GM18907 (cell line): ENCODE measurements around the gene UBP1.

ENCODE experiments used
- ATAC-seq: cut with Tn5 transposase; IDR thresholded peaks from one replicate; pipeline ENCODE4 v1.9.1; 2021; ENCODE audit warnings: mild to moderate bottlenecking, moderate library complexity; ENCODE audit not compliant: unreplicated experiment

UBP1 gene

DNA sequence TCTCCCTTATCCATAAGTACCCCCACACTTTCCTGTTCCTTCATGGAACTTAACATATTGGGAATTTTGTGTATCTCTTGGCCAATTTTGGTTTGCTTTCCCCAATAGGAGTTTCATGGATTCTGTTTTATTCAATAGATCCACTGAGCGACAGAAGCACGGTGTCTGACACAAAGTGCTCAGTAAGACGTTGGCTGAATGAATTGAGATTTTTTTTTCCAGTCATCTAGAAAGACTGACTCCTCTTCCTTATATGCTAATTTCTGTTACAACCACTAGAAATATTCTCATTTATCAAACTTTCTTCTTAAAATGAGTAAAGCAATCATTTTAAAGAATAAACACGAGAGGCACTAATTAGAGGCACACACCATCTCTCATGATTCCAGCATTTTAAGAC lies 48.1 kb downstream of the UBP1 start:
- no peak for ATAC-seq

DNA sequence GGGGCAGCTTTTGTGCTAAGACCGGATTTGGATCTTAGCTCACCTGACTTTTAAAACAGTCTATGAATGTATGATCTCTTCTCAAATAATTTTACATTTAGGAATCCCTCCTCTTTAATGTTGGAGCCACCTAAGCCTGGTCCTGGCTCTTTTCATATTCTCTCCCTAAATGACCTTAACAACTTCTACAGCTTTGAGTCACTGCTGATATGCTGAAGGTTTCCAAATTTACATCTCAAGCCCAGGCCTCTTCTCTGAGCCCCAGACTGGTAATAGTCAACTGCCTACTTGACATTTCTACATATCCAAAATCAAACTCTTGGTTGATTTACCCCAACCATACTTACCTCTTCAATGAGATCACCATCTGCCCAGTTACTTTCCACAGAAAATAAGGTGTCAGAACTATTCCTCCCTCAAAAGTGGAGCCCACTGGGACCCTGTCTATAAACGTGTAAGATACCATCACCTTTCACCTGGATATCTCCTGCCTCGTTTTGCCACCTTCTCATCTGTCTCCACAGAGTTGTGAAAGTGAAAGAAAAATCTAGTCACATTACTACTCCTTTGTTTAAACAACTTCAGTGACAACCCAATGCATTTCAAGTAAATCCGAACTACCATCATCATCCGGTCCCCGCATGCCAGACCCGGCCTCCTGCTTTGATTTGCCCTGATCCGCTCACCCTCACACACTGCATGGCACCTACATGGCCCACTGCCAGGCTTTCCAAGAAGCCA lies 48.8 kb downstream of the UBP1 start:
- ATAC-seq: no peak

DNA sequence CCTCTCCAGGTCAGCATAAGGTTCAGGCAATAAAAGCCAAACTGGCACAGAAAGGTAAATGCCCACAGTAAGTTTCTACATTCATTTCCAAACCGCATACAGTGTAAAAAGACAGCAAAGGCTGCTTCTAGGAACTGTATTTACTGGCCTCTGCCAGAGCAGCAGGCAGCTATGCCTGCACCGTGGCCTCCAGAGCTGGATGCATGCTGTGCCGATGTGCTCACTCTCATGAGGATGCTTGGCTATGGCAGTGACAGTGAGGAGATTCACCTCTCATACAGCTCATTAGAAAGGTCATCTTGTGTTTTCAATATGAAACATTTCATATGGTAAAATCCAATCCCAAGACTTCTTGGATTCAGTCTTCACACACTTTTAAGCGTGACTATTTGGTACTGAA lies 50.3 kb downstream of the UBP1 start:
- ATAC-seq: no peak

DNA sequence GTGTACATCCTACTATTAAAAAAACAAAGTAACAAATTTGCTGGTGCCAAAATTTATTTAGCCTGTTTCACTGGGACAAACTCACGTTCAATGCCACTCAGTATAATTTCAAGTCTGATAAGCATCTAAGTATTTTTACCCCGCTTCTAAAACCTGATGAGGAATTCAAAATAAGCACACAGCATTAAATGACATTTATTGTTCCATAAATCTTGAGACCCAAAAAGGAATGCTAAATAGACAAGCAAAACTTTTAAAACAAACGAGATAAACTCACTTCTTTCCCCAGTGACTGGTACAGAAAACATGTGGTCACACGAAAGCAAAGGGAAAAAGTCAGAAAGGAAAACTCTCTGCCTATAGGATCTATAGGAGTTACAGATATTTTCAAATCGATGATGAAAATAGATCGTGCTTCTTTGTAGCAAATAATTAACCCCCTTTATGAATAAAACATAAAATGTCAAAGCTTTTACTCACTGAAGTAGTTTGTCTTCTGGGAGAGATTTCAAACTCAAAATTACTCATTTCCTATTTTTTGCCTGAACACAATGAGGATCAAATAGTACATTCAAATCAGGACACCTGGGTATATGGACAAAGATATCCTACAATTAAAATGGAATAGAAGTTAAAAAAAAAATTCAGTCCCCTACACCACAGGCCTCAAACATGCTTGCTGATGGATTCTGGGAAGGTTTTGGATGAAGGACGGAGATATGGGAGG lies 51.7 kb downstream of the UBP1 start:
- ATAC-seq: no peak

DNA sequence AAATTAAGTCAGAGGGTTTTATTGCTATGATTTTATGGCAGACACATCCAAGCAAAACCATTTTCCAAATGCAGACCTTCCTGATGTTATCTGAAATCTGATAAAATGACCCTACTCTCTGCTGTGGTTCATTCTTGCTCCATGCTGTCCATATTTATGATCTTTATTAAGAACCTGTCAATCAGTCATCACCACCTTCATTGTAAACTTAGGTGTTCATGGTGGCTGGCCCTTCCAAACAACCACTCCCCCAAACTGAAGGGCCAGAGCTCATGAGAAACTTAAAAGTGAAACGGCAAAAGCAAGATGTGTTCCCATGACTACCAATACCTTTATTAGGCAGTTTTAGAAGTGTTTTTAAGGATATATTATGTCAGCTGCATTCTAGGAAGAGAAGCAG lies 53.6 kb downstream of the UBP1 start:
- no peak for ATAC-seq

DNA sequence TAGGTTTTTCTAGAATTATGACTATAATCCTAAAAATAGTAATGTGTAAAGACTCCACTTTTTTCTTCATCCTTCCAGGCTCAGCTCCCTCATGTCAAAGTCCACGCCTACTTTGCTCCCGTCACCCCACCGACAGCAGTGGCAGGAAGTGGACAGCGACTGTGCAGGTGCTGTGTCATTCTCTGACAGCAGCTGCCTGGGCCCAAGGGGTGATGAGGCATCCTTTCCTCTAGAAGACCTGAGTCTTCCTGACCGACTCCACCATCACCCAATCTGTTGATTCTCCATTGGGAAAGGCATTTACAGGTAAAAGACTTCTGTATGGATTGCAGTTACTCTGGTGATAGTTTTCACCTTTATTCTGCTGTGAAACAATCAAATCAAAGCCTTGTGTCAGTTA lies 54.8 kb downstream of the UBP1 start:
- no peak for ATAC-seq

DNA sequence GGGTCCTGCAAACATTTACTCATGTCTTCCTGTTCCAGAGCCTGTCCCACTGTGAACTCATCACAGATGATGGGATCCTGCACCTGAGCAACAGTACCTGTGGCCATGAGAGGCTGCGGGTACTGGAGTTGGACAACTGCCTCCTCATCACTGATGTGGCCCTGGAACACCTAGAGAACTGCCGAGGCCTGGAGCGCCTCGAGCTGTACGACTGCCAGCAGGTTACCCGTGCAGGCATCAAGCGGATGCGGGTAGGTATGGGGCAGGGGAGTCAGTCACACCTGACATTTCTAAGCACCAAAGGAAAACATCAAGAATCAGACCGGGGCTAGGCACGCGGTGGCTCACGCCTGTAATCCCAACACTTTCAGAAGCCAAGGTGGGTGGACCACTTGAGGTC lies 56.3 kb downstream of the UBP1 start:
- ATAC-seq: no peak

- ATAC-seq: no peak
These were observed 59.6 kb downstream of the UBP1 start for GRCh38 chr3:33380653-33381052.

- ATAC-seq: no peak
These were observed 62.3 kb downstream of the UBP1 start for GRCh38 chr3:33377931-33378330.

- ATAC-seq: no peak
These were observed 62.7 kb downstream of the UBP1 start for GRCh38 chr3:33377489-33377888.

- ATAC-seq: no peak
These were observed 67.1 kb downstream of the UBP1 start for GRCh38 chr3:33373082-33373437.

GRCh38 chr3:33372218-33373081 lies 67.8 kb downstream of the UBP1 start:
- peak; percentile 64 for ATAC-seq

DNA sequence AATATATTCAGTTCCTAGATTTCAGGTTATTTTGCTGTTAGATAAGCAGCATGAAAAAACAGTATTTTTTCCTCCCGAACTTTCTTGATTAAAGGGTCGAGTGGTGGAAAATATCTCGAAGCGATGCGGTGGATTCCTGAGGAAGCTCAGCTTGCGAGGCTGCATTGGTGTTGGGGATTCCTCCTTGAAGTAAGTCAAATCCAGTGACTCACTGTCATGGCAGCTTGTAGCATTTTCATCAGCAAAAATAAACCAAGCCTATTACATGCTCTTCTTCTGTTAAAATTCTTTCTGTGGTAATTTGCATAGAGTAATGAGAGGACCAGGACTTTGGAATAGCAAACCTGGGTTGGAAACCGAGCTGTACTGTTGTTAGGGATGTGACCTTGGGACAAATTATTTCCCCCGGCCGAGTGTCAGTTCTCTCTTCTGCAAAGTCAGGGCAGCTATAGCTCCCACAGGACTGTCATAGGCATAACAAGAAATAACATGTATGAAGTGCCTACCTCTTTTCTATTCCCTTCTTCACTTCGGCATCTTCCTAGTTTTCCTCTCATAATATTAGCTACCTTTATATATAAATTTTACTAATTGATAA lies 75.6 kb downstream of the UBP1 start:
- no peak for ATAC-seq

DNA sequence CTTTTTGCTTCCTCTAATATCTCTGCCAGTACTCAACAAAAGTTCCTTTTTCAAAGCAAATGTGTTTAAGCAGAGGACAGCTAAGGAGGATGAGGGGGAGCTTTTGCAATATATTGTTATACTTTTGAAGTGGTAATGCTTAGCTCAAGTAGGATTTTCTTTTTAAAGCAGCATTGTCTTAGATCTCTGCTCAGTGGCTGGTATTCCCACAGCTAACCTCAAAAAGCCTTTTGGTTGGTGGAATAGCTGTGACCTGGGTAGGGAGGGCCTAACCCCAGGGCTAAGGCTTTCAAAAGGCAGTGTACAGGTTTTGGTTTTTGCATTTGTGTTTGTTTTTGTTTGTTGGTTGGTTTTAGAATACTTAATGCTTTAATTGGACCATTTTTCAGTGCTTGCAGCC lies 76.1 kb downstream of the UBP1 start:
- ATAC-seq: no peak

DNA sequence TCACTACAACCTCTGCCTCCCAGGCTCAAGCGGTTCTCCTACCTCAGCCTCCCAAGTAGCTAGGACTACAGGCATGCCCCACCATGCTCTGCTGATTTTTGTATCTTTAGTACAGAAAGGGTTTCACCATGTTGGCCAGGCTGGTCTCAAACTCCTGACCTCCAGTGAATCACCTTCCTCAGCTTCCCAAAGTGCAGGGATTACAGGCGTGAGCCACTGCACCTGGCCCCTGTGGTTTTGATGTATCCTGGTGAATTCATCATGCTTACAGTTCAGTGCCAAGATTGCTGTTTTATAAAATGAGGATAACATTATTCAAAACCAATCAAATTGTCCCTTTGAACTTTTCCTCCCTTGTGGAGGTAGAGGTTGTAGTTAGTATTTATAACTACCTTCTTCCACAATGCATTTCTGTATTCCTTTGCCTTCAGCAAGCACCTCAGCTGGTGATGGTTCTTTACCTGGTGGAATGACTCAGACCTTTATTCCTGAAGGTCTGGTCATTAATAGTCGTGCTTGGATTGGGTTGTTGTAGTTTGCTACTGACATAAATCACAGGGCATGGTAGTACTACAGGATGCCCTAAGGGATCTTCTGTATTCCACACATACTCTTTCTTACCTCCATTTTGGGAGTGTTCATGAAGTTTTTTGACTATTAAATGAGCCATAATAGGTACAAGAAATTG lies 76.9 kb downstream of the UBP1 start:
- ATAC-seq: no peak

DNA sequence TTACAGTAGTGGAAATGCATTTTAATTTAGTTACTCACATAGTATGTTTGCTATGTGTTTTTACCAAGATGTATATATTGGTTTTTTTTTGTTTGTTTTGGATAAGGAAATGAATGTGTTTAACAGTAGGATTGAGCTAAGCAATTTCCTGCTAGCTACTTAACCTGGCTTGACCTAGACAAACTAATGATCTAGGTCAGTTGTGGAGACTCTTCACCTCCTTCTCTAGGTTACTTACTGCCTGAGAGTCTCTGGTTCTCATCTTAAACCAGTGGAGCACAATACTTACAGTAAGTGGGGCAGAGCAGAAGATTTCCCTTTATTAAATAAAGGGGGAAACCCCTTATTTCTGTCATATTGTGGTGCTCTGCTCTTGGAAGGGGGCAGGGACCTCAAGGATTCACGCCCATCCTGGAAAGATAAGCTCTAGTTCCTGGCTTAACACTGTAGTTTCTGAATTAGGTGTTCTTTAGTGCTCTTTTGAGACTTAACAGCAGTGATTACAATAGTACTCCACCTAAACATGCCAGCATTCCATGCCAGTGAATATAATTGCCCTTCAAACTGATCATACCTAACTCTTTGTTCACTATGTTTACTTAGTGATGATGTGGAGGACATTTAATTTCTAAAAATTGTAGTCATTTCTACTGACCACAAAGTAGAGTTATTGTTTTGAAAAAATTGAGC lies 79.9 kb downstream of the UBP1 start:
- no peak for ATAC-seq

GRCh38 chr3:33358172-33358781 lies 81.9 kb downstream of the UBP1 start:
- ATAC-seq: no peak

GRCh38 chr3:33355611-33356010 lies 84.6 kb downstream of the UBP1 start:
- no peak for ATAC-seq

DNA sequence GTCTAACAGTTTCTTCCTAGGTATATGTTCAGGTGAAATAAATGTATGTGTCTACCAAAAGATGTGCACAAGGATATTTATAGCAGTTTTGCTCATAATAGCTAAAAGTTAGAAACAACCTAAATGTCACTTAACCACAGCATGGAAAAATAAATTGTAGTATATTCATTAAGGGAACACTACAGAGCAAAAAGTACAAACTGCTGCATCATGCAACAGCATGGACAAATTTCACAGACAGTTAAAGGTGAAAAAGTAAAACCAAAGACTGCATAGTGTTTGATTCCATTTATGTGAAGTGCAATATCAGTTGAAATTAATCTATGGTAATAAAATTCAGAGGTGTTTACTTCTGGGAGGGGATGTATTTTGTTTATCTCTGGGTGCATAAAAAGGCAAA lies 100.4 kb downstream of the UBP1 start:
- no peak for ATAC-seq
